NCI-H187 (cell line): ENCODE measurements around the gene ECE2.

Experiments
- DNase-seq, 2 experiments: peaks; one replicate each; lab custom pipeline; 2025; lab: John Stamatoyannopoulos, UW

Gene ECE2

DNA sequence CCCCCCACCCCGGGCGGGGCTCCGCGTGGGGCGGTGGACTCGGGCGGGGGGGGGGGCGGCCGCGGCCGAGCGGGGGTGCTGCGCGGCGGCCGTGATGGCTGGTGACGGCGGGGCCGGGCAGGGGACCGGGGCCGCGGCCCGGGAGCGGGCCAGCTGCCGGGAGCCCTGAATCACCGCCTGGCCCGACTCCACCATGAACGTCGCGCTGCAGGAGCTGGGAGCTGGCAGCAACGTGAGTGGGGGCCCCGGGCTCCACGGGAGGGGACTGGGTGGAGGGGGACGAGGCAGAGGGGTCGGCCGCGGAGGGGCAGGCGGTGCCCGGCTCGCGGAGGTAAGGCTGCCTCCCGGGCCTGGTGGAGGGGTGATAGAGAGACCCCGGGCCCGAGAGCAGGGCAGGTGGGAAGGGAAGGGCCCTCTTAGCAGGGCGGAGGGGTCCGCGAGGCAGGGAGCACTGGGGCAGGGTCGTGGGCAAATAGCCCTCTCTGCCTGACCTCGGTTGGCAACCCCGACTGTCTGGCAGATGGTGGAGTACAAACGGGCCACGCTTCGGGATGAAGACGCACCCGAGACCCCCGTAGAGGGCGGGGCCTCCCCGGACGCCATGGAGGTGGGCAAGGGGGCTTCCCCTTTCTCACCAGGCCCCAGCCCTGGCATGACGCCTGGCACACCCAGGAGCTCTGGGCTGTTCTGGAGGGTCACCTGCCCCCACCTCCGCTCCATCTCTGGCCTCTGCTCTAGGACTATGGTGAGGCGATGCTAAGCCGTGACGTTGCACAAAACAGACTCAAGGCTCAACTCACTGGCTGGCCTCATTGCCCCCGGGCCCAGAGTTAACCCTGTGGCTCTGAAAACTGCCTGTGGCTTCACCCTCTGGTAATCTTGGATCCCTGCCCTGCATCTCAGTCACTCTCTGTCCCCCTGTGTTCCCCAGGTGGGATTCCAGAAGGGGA lies at the start of gene ECE2:
ECE2 (plus strand) TSS at position 62 of the 950 bp plus-strand sequence; CDS start at position 194, 132 bp downstream.
- no peak for DNase-seq

DNA sequence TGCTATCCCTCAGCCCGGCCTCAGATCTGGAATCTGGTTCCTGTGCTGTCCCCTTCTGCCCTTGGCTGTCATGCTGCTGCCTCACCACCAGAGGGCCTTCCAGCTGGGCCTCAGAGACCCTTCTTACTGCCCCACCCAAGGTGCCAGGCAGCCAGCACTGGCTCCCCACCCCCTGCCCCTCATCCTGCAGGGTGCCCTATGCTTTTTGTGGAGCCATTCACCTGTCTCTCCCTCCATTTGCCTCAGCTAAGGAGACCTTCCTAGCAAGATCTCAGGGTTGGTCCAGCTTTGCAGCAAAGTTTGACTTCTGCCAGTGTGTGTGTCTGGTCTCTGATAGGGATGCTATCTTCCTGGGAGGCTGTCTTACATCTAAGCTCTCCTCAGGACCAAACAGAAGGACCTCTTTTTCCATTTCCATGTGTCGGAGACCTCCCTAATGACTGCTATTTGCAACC lies 48.3 kb upstream of the ECE2 start:
- no peak for DNase-seq

DNA sequence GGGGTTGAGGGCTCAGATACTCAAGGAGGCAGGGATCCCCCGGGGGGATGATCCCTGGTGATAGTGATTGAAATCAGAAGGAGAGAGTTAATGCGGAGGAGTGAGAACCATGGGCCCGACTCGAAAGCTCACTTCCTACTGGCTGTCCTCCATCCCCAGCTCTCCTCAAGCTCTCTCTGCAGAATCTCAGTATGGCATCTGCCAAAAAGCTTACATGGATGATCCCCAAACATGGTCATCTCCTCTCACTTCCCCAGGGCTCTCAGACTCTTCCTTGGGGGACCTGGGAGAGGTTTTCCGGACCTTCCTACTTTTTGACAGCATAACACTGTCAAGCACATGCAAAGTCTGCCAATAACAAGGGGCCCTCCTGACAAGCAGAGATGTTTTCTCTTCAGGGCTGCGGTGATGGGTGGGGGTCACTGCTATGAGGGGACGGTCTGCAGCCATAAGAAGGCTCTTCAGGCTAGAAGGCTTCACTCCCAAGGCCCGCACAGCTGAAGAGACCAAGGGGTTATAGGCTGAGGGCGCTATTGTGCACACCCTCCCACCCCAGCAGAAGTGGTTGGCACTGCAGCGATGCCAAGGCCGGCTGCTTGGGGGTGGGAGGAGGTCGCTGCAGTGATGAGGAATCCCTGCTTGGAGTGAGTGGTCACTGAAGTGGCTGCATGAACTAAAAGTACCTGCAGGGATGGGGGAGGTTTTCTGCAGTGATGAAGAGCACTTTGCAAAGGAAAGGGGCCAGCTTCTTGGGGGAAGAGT lies 47.3 kb upstream of the ECE2 start:
- DNase-seq: no peak

DNA sequence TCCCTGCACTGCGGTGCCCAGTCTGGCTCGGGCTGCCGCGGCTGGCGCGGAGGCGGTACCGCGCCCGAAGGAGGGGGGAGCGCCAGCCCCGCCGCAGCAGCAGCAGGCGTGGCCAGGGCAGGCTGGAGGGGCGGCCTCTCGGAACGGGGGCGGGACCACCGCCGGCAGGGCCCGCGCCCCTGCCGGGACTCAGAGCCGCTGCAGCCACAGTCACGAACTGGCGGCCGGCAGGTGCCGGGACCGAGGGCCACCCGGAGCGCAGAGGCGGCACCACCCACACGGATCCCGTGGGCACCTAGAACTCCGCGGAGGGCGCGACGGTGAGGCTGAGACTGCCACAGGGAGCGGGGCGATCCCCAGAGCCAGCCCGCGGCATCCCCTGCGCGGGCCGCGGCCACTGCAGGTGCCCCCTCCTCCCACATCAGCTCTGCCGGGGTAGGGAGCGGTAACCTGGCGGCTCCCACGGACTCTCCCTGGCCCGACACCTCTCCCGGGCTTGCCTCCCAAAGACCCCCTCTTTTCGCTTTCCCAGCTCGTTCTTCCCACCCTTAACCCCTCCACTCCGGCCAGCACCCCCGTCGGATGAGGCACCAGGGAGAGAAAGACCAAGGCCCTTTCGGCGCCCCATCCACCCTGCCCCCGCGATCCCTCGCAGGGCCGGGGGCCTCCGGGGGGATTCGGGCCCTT lies 46.3 kb upstream of the ECE2 start, which contains the start of gene VWA5B2:
VWA5B2 (plus strand) TSS at position 192 of the 687 bp plus-strand sequence. CDS start 944 bp downstream, outside the sequence.
- peak in 1 of 2 experiments; percentile 39 for DNase-seq

DNA sequence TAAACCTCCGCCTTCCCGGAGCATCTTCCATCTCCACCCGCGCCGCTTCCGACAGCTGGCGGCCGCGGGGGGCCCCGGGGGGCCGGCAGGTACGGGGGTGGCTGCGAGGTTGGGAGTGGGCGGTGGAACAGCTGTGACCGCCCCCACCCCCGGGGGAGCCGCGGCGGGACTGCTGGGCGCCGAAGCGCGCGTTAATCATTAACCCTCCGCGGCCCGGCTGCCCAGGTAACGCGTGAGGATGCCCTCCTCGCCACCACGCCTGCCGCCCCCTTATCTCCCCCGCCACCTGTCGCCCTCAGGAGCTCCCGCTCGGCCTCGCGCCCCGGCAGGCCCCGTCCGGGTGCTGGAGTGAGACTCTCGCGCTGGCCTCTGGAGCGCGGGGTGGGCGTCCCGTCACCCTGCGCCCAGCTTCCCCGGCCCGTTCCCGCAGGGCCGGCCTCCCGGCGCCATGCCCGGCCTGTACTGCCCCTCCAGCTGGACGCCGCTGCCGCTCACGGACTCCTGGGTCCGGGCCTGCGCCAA lies 45.7 kb upstream of the ECE2 start:
- no peak for DNase-seq

DNA sequence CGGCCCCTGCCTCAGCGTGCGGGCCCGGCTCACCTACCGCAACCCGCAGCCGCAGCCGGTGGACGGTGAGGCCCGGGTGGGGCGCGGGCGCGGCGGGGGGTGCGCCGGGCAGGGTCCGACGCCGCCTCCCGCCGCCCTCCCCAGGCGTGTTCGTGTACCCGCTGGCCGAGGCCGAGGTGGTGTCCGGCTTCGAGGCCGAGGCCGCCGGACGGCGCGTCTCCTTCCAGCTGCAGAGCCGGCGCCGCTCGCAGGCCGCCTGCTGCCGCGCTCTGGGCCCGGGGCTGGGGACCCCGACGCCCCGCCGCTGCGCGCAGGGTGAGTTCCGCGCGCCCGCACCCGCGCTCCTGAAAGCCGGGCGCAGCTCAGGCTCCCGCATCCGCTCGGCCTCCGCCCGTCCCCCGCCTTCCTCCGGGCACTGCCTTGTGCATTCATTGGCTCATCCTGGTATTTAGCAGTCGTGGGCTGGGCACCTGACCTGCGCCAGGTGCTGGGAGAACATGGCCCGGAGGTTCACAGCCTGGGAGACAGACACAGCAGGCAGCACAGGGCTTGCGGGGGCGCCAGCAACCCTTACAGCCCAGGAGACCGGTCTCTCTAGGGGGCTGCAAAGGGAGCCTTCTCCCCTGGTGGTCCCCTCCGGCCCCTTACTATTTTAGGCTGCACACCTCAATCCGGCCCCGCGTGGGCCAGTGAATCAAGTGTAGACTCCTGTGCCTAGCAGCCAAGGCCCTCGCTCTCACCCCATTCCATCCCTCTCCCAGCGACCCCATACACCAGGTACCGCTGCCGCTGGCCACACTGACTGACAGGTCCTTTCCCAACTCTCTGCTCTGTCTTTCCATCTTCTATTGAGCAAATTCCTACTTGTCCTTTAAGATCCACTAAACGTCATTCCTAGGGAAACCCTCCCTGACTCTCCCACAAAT lies 45.0 kb upstream of the ECE2 start:
- no peak for DNase-seq

DNA sequence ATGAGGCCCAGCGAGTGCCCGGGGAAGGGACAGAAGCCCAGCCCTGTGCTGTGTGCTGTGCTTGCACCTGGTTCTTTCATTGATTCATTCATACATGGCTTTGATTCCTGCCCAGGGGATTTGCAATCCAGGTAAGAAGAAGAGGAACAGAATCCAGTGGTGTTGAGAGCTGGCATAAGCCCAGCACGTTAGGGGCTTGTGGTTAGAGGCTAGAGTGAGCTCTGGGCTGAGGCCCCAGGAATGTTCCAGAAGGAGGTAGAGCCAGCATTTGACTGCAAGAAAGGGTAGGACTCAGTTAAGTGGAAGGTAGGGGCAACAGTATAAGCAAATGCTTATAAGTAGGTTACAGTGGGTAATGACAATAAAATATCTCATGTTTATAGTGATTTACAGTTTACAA lies 44.2 kb upstream of the ECE2 start:
- DNase-seq: no peak

DNA sequence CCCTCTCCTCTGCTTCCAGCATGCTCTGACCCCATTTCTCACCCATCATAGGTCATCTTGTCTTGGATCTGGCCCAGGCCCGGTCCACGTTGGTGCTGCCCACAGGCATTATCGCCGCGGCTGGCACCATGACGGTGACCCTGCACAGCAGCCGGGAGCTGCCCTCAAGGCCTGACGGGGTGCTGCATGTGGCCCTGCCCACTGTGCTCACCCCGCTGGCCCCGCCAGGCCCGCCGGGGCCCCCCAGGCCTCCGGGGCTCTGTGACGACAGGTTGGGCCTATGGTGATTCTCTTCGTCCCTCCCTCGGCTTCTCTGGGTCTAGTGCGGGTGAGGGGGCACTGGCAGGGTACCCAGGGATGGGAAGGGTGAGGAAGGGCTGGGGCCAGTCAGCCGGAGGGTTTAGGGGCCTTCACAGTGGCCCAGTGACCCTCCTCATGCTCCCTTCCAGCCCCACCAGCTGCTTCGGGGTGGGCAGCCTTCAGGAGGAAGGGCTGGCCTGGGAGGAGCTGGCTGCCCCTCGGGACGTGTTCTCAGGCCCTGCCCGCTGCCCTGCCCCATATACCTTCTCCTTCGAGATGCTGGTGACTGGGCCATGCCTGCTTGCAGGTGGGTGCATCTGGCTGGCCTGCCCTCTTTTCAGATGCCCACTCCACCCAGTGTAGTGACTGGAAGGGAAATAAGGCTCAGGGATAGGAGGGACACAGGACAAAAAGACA lies 42.5 kb upstream of the ECE2 start:
- no peak for DNase-seq

DNA sequence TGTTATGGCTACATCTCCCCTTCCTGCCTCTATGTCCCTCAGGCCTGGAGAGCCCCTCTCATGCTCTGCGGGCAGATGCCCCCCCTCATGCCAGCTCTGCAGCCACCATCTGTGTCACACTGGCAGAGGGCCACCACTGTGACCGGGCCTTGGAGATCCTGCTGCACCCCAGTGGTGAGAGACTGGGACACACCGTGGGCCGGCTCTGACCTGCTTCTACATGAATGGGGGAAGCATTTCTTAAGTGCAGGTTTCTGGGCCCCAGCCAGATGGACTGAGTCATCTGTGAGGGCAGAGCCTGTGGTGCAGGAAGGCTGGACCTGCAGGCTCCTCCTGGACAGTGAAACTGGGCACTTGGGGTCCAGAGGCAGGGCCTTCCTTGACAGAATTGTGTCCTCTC lies 41.6 kb upstream of the ECE2 start:
- DNase-seq: no peak

DNA sequence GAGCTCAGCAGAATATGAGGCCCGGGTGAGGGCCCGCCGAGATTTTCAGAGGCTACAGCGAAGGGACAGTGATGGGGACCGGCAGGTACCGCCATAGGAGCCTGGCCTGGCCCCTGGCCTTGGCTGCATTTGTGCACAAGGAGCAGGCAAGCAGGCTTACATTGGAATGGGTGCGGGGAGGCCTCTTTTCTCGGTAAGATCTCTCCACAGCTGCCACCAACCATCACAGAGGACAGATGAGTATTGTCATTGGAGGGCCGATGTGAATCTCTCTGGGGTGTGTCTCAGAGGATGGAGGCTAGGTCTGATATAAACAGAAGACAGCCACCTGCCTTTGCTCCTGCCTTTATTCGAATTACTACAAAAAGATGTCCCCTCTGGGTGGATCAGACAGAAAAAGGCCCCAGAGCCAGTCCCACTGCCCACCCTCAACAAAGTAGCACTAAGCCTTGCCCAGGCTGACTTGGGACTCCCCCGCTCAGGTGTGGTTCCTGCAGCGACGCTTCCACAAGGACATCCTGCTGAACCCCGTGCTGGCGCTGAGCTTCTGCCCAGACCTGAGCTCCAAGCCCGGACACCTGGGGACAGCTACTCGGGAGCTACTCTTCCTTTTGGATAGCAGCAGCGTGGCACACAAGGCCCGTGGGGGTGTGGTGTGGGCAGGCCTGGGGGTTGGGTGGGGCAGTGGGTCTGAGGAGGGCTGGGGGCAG lies 41.0 kb upstream of the ECE2 start:
- no peak for DNase-seq

DNA sequence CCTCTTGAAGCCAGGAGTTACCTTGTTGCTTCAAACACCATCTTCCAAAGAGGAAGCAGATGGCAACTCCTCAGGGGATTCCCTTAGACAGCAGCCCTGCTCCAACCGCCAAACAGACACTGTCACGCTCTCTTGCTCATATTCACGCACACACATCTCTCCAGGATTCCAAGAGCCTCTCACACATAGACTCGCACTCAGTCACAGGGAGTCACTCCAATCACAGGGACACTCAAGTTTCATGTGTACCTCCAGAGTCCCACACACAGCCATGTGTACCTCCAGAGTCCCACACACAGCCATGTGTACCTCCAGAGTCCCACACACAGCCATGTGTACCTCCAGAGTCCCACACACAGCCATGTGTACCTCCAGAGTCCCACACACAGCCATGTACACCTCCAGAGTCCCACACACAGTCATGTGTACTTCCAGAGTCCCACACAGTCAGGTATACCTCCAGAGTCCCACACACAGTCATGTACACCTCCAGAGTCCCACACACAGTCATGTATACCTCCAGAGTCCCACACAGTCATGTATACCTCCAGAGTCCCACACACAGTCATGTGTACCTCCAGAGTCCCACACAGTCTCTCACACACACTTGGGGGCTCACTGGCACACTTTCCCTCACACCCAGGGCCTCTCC lies 40.3 kb upstream of the ECE2 start:
- DNase-seq: peak in 1 of 2 experiments; percentile 41

DNA sequence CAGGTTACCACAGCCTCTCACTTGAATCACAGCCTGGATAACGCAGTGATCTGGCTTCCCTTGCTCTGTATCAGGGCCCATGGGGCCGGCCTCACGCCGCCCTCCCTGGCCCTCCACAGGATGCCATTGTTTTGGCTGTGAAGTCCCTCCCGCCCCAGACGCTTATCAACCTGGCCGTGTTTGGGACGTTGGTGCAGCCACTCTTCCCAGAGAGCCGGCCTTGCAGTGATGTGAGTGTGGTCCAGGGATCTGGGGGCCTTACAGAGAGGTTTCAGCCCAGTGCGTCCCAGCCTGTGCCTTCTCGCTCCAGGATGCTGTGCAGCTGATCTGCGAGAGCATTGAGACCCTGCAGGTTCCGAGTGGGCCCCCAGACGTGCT lies 39.8 kb upstream of the ECE2 start:
- DNase-seq: no peak

DNA sequence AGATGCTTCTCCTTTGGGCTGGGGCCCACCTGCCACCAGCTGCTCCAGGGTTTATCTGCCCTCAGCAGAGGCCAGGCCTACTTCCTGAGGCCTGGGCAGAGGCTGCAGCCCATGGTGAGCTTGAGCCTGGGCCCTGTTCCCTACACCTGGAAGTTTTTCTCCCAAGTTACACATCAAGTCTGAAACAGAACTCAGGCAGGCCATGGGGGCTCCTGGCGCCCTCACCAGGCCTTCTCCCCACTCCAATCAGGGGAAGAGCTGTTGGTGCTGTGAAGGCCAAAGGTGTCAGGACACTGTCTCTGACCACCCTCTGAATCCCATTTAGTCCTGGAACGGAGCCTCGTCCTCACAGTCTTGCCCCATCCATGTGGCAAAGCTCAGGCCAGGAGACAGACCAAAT lies 39.2 kb upstream of the ECE2 start:
- no peak for DNase-seq

DNA sequence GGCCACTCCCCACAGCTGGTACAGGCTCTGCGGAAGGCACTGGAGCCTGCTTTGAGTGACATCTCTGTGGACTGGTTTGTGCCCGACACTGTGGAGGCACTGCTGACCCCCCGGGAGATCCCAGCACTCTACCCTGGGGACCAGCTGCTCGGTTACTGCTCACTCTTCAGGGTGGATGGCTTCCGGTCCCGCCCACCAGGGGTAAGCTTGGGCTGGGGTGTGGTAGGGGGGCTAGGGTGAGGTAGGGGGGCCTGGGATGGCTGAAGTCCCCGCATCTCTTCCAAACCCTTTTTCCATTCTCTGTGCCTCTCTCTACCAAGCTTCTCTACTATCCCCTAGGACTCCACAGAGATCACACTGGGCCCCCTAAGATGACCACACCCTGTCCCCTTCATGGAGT lies 38.6 kb upstream of the ECE2 start:
- no peak for DNase-seq

DNA sequence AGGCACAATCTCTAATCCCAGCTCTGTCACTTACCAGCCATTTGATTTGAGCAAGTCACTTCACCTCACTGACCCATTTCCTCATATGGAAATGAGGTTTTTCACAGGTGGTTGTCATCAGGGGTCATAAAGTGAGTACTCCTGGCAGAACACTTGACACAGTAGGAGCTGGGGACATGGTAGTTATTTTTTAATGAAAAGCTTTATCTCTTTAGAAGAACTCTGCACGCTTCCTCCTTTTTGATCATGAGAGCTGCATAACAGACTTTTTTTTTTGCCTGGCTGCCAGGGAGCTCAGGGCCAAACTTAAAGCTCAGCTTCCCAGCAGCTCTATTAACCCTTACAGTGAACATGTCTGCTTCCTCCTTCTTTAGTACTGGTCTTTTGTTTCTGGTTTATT lies 38.0 kb upstream of the ECE2 start:
- no peak for DNase-seq

DNA sequence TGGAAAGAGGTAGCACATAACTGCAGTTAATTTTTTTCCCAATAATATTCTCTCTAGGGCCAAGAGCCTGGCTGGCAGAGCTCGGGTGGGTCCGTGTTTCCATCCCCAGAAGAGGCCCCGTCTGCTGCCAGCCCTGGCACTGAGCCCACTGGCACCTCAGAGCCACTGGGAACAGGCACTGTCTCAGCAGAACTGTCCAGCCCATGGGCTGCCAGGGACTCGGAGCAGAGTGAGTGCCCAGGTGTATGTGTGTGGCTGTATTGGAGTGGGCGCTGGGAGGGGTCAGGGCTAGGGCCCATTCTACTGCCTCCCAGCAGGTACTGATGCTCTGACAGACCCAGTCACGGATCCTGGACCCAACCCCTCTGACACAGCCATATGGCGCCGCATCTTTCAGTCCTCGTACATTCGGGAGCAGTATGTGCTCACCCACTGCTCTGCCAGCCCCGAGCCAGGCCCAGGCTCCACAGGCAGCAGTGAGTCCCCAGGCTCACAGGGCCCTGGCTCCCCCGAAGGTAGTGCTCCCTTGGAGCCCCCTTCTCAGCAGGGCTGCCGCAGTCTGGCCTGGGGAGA lies 37.5 kb upstream of the ECE2 start:
- no peak for DNase-seq

DNA sequence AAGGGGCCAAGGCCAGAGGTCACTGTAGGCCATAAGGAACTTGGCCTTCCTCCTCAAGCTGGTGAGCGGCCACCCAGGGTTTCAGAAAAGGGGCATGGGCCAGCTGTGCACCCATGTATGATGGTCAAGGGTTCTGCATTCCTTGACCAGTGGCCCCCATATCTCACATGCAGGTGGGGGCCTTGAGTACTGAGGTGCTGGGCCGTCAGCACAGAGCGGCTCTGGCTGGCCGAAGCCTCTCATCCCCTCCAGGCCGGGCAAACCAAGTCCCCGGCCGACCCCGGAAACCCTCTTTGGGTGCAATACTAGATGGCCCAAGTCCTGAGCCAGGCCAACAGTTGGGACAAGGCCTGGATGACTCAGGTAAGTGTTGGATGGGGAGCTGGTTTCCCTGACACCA lies 36.6 kb upstream of the ECE2 start:
- no peak for DNase-seq

DNA sequence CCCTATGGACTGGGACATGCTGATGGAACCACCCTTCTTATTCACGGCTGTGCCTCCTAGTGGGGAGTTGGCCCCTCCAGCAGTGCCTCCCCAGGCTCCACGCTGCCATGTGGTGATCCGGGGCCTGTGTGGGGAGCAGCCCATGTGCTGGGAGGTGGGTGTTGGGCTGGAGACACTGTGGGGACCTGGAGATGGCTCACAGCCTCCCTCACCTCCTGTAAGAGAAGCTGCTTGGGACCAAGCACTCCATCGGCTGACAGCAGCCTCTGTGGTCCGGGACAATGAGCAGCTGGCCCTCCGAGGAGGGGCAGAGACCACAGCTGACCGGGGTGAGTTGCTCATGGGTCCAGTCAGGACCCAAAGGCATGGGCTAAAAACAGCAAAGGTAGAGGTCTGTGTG lies 36.1 kb upstream of the ECE2 start:
- DNase-seq: no peak
